ENCODE data around the gene MAP3K4. TPM values are rescaled to one million over a fixed set of nuclear protein-coding genes. Genes with fewer than 3 reads are reported as not detected.

MAP3K4 gene
- total RNA-seq, 1 donor from 2014 or later, result 41.2 TPM

GRCh38 chr6:160951187-160952030 lies 40.2 kb upstream of the MAP3K4 start:
- H3K27me3 Mint-ChIP-seq (ENCODE audit: unreplicated experiment), result no peaks in the 10 kb centered on the region

GRCh38 chr6:160952633-160953281 lies 38.8 kb upstream of the MAP3K4 start:
- H3K27ac Mint-ChIP-seq (ENCODE audit: unreplicated experiment), result no peak overlapping the region

More at GRCh38 chr6:160951187-160952030, 40.2 kb upstream of the MAP3K4 start:
- no peak overlapping the region for H3K27ac Mint-ChIP-seq (ENCODE audit: unreplicated experiment)
- no peaks in the 10 kb centered on the region for H3K4me1 Mint-ChIP-seq (ENCODE audit: unreplicated experiment)
- no peak for DNase-seq (ENCODE audit: low spot score)
- no peak for TF ChIP-seq CTCF (IDR thresholded peaks at IDR 0.05; ENCODE audit: unreplicated experiment)
- H3K4me3 Mint-ChIP-seq (ENCODE audit: unreplicated experiment), result no peak overlapping the region
- H3K36me3 Mint-ChIP-seq (ENCODE audit: low read depth, unreplicated experiment), result no peaks in the 10 kb centered on the region
- no peaks in the 10 kb centered on the region for H3K9me3 Mint-ChIP-seq (ENCODE audit: unreplicated experiment)

DNA sequence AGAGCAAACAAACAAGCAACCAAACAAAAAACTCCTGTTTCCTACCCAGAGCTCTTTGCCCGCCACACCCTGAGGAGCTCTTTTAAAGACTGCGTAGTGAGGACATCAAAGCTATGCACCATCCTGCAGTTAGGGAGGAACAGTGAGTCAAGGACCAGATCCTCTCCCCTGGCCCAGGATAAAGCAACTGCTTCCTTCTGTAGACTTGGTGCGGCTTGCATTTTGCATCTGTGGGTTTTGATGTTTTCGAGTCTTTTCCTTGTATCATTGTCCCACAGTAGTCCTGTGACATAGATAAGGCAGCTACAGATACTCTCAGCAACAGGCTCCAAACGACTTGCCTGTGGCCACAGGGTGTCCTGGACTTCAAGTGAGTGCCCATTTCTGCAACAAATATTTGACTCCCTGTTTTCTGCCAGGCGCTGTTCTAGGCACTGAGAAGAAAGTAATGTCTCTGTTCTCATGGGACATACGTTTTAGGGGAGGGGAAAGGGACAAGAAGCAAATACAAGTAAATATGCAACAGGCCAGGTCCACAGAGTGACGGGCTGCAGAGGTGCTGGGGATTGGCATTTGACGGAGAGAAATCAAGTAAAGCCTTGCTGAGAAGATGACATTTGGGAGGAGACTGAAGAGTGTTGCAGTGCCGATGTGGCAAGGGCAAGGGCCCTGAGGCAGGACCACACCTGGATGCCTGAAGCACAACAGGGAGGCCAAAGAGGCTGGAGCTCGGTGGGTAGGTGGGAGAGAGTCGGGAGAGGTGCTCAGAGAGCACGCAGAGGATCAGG lies 35.9 kb upstream of the MAP3K4 start:
- Mint-ChIP-seq H3K27ac (ENCODE audit: unreplicated experiment) (no peak overlapping the region), H3K4me1 (ENCODE audit: unreplicated experiment) (no peaks in the 10 kb centered on the region), H3K27me3 (ENCODE audit: unreplicated experiment) (no peaks in the 10 kb centered on the region), H3K9me3 (ENCODE audit: unreplicated experiment) (no peaks in the 10 kb centered on the region), H3K36me3 (ENCODE audit: low read depth, unreplicated experiment) (no peaks in the 10 kb centered on the region), H3K4me3 (ENCODE audit: unreplicated experiment) (no peak overlapping the region)
- TF ChIP-seq CTCF (IDR thresholded peaks at IDR 0.05; ENCODE audit: unreplicated experiment), result no peak
- no peak for DNase-seq (ENCODE audit: low spot score)

More at GRCh38 chr6:160952633-160953281, 38.8 kb upstream of the MAP3K4 start:
- H3K9me3 Mint-ChIP-seq (ENCODE audit: unreplicated experiment), result no peaks in the 10 kb centered on the region
- H3K36me3 Mint-ChIP-seq (ENCODE audit: low read depth, unreplicated experiment), result no peaks in the 10 kb centered on the region
- no peak for DNase-seq (ENCODE audit: low spot score)
- no peak for TF ChIP-seq CTCF (IDR thresholded peaks at IDR 0.05; ENCODE audit: unreplicated experiment)
- H3K4me1 Mint-ChIP-seq (ENCODE audit: unreplicated experiment), result no peaks in the 10 kb centered on the region
- no peaks in the 10 kb centered on the region for H3K27me3 Mint-ChIP-seq (ENCODE audit: unreplicated experiment)
- no peak overlapping the region for H3K4me3 Mint-ChIP-seq (ENCODE audit: unreplicated experiment)

DNA sequence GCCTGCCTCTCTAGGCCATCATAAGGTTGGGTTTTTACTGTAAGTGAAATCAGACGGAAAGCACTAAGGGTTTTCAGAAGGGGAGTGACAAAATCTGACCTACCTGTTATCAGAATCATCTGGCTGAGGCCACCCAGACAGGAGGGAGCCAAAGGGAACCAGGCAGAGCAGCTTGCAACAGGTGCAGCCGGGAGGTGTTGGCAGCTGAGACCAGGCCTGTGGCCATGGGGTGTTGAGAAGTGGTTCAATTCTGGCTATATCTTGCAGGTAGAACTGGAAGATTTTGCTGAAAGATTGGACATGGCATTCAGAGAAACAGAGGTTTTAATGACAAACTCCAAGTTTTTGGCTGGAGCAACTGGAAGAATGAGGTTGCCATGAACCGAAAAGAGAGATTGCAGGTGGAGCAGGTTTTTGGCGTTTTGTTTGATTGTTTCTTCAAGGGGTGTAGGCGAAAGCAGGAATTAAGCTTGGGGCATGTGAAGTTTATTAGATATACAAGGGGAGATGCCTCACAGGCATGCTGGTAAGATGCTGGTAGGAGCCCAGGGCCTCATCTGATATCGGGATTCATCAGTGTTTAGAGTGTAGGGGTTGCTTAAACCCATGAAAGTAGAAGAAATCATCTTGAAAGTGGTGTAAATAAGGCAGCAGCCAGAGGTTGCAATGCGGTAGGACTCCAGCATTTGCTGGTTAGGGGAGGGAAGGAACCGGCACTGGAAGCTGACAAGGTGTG lies 35.1 kb upstream of the MAP3K4 start:
- TF ChIP-seq CTCF (IDR thresholded peaks at IDR 0.05; ENCODE audit: unreplicated experiment), result no peak
- Mint-ChIP-seq H3K36me3 (ENCODE audit: low read depth, unreplicated experiment) (no peaks in the 10 kb centered on the region), H3K27me3 (ENCODE audit: unreplicated experiment) (peaks cover 3% of the 10 kb centered on the region), H3K27ac (ENCODE audit: unreplicated experiment) (no peak overlapping the region), H3K4me1 (ENCODE audit: unreplicated experiment) (no peaks in the 10 kb centered on the region), H3K4me3 (ENCODE audit: unreplicated experiment) (no peak overlapping the region), H3K9me3 (ENCODE audit: unreplicated experiment) (no peaks in the 10 kb centered on the region)
- no peak for DNase-seq (ENCODE audit: low spot score)
